ENCODE data around the gene ARL6IP6.

The ARL6IP6 gene

GRCh38 chr2:152782171-152782570 is 63.8 kb downstream of the ARL6IP6 start:
- no peaks in the 10 kb centered on the region for H3K27me3 ChIP-seq (replicated peaks; ENCODE audit: control insufficient read depth, insufficient read depth, low read length, poor library complexity, severe bottlenecking)
- no peaks in the 10 kb centered on the region for H3K4me1 ChIP-seq (ENCODE audit: control insufficient read depth, insufficient read depth, low read length, poor library complexity, severe bottlenecking)
- H3K4me3 ChIP-seq (ENCODE audit: insufficient read depth, low read depth, low read length, poor library complexity, severe bottlenecking): no peak overlapping the region
- H3K9me3 ChIP-seq (ENCODE audit: control insufficient read depth, low read length): no peaks in the 10 kb centered on the region
- H3K36me3 ChIP-seq (ENCODE audit: control insufficient read depth, insufficient read depth, low read length): no peaks in the 10 kb centered on the region
- DNase-seq: no peak
- no peak overlapping the region for H3K27ac ChIP-seq (ENCODE audit: insufficient read depth, low read length, poor library complexity, severe bottlenecking)

- no peak for DNase-seq
- Histone ChIP-seq H3K4me1 (ENCODE audit: control insufficient read depth, insufficient read depth, low read length, poor library complexity, severe bottlenecking) (no peaks in the 10 kb centered on the region), H3K27ac (ENCODE audit: insufficient read depth, low read length, poor library complexity, severe bottlenecking) (no peak overlapping the region), H3K4me3 (ENCODE audit: insufficient read depth, low read depth, low read length, poor library complexity, severe bottlenecking) (no peak overlapping the region), H3K9me3 (ENCODE audit: control insufficient read depth, low read length) (no peaks in the 10 kb centered on the region), H3K27me3 (replicated peaks; ENCODE audit: control insufficient read depth, insufficient read depth, low read length, poor library complexity, severe bottlenecking) (no peaks in the 10 kb centered on the region), H3K36me3 (ENCODE audit: control insufficient read depth, insufficient read depth, low read length) (no peaks in the 10 kb centered on the region)
Measured at GRCh38 chr2:152790883-152791282, 72.5 kb downstream of the ARL6IP6 start.

- Histone ChIP-seq H3K9me3 (ENCODE audit: control insufficient read depth, low read length) (no peaks in the 10 kb centered on the region), H3K4me3 (ENCODE audit: insufficient read depth, low read depth, low read length, poor library complexity, severe bottlenecking) (no peak overlapping the region), H3K4me1 (ENCODE audit: control insufficient read depth, insufficient read depth, low read length, poor library complexity, severe bottlenecking) (no peaks in the 10 kb centered on the region), H3K27ac (ENCODE audit: insufficient read depth, low read length, poor library complexity, severe bottlenecking) (no peak overlapping the region), H3K36me3 (ENCODE audit: control insufficient read depth, insufficient read depth, low read length) (no peaks in the 10 kb centered on the region), H3K27me3 (replicated peaks; ENCODE audit: control insufficient read depth, insufficient read depth, low read length, poor library complexity, severe bottlenecking) (no peaks in the 10 kb centered on the region)
- DNase-seq: no peak
Measured at GRCh38 chr2:152791979-152792378, 73.6 kb downstream of the ARL6IP6 start.

GRCh38 chr2:152792974-152793373 is 74.6 kb downstream of the ARL6IP6 start:
- no peaks in the 10 kb centered on the region for H3K36me3 ChIP-seq (ENCODE audit: control insufficient read depth, insufficient read depth, low read length)
- H3K4me3 ChIP-seq (ENCODE audit: insufficient read depth, low read depth, low read length, poor library complexity, severe bottlenecking): no peak overlapping the region
- DNase-seq: no peak
- H3K9me3 ChIP-seq (ENCODE audit: control insufficient read depth, low read length): no peaks in the 10 kb centered on the region
- H3K27ac ChIP-seq (ENCODE audit: insufficient read depth, low read length, poor library complexity, severe bottlenecking): no peak overlapping the region
- no peaks in the 10 kb centered on the region for H3K4me1 ChIP-seq (ENCODE audit: control insufficient read depth, insufficient read depth, low read length, poor library complexity, severe bottlenecking)
- H3K27me3 ChIP-seq (replicated peaks; ENCODE audit: control insufficient read depth, insufficient read depth, low read length, poor library complexity, severe bottlenecking): no peaks in the 10 kb centered on the region

- no peaks in the 10 kb centered on the region for H3K4me1 ChIP-seq (ENCODE audit: control insufficient read depth, insufficient read depth, low read length, poor library complexity, severe bottlenecking)
- no peak overlapping the region for H3K27ac ChIP-seq (ENCODE audit: insufficient read depth, low read length, poor library complexity, severe bottlenecking)
- no peaks in the 10 kb centered on the region for H3K27me3 ChIP-seq (replicated peaks; ENCODE audit: control insufficient read depth, insufficient read depth, low read length, poor library complexity, severe bottlenecking)
- no peak overlapping the region for H3K4me3 ChIP-seq (ENCODE audit: insufficient read depth, low read depth, low read length, poor library complexity, severe bottlenecking)
- H3K9me3 ChIP-seq (ENCODE audit: control insufficient read depth, low read length): no peaks in the 10 kb centered on the region
- DNase-seq: no peak
- H3K36me3 ChIP-seq (ENCODE audit: control insufficient read depth, insufficient read depth, low read length): no peaks in the 10 kb centered on the region
Measured at GRCh38 chr2:152796941-152797340, 78.5 kb downstream of the ARL6IP6 start.

- Histone ChIP-seq H3K4me3 (ENCODE audit: insufficient read depth, low read depth, low read length, poor library complexity, severe bottlenecking) (no peak overlapping the region), H3K27me3 (replicated peaks; ENCODE audit: control insufficient read depth, insufficient read depth, low read length, poor library complexity, severe bottlenecking) (no peaks in the 10 kb centered on the region), H3K9me3 (ENCODE audit: control insufficient read depth, low read length) (no peaks in the 10 kb centered on the region), H3K4me1 (ENCODE audit: control insufficient read depth, insufficient read depth, low read length, poor library complexity, severe bottlenecking) (no peaks in the 10 kb centered on the region), H3K27ac (ENCODE audit: insufficient read depth, low read length, poor library complexity, severe bottlenecking) (no peak overlapping the region), H3K36me3 (ENCODE audit: control insufficient read depth, insufficient read depth, low read length) (no peaks in the 10 kb centered on the region)
- no peak for DNase-seq
Measured at GRCh38 chr2:152804687-152805408, 86.4 kb downstream of the ARL6IP6 start.

- Histone ChIP-seq H3K27me3 (replicated peaks; ENCODE audit: control insufficient read depth, insufficient read depth, low read length, poor library complexity, severe bottlenecking) (no peaks in the 10 kb centered on the region), H3K9me3 (ENCODE audit: control insufficient read depth, low read length) (no peaks in the 10 kb centered on the region), H3K4me3 (ENCODE audit: insufficient read depth, low read depth, low read length, poor library complexity, severe bottlenecking) (no peak overlapping the region), H3K27ac (ENCODE audit: insufficient read depth, low read length, poor library complexity, severe bottlenecking) (no peak overlapping the region), H3K36me3 (ENCODE audit: control insufficient read depth, insufficient read depth, low read length) (no peaks in the 10 kb centered on the region), H3K4me1 (ENCODE audit: control insufficient read depth, insufficient read depth, low read length, poor library complexity, severe bottlenecking) (no peaks in the 10 kb centered on the region)
- DNase-seq: no peak
Measured at GRCh38 chr2:152811916-152812315, 93.5 kb downstream of the ARL6IP6 start.
